A549 (cell line): ENCODE results near the gene UHMK1. TPM values are rescaled to one million over a fixed set of nuclear protein-coding genes. Genes with fewer than 3 reads are reported as not detected.
A peak's percentile ranks its signal among the peaks of the same experiment; 100 is the strongest.

Experiments
- ATAC-seq, 2 experiments: fragments of 200-7000 bp in 1 of 2; fragments of >200 bp in 1 of 2; cut with Nextera tagmentation in 1 of 2; cut with Tn5 transposase in 1 of 2; 3 replicates each; pipeline versions ENCODE4 v1.8.0 to v1.9.1; 2018 to 2020; ENCODE audit warnings: mild to moderate bottlenecking in 1 of 2, moderate library complexity in 1 of 2
- CTCF ChIA-PET: fragments of 300-600 bp; sonication (Branson Sonifier 250); formaldehyde crosslinking; extraction: SDS; loops from one replicate; lab custom pipeline; 2021; ENCODE audit warnings: antibody characterized with exemption, inconsistent platforms; lab: Yijun Ruan, JAX
- POLR2A ChIA-PET: fragments of 350-600 bp; formaldehyde crosslinking; extraction: SDS; loops from one replicate; lab custom pipeline; 2021; ENCODE audit warnings: antibody characterized with exemption, inconsistent platforms; lab: Yijun Ruan, JAX
- DNase-seq, 2 experiments: peaks; one replicate each; pipeline versions ENCODE4 v3.0.0 to v3.0.0-alpha.2; 2011 to 2016; ENCODE audit warnings: low read depth in 1 of 2, low spot score in 1 of 2
- FAIRE-seq: peaks from 2 replicates; lab custom pipeline; 2011; peaks lifted over from hg19 to GRCh38; lab: Jason Lieb, UNC
- H3K27ac ChIP-seq, 2 experiments: fragments of >200 bp; sonication (Bioruptor Twin); formaldehyde crosslinking; 3 replicates each; pipeline ENCODE4 v1.5.1; 2016 to 2017
- H3K4me1 ChIP-seq: fragments of >200 bp; sonication (Bioruptor Twin); formaldehyde crosslinking; 3 replicates; pipeline ENCODE4 v1.6.1; 2016
- H3K4me2 ChIP-seq: fragments of >200 bp; sonication (Bioruptor Twin); formaldehyde crosslinking; 3 replicates; pipeline ENCODE4 v1.6.1; 2016
- H3K4me3 ChIP-seq: fragments of >200 bp; sonication (Bioruptor Twin); formaldehyde crosslinking; 3 replicates; pipeline ENCODE4 v1.5.1; 2016
- H3K9me3 ChIP-seq: fragments of >200 bp; sonication (Bioruptor Twin); formaldehyde crosslinking; 3 replicates; pipeline ENCODE4 v1.6.1; 2016
- ATOH8 ChIP-seq: fragments of 250-450 bp; sonication (Bioruptor Pico); IDR thresholded peaks from 2 replicates; pipeline ENCODE4 v1.5.0; 2020; ENCODE audit warnings: low read depth, mild to moderate bottlenecking, moderate library complexity
- CBX2 ChIP-seq: fragments of 200-600 bp; sonication (generic); IDR thresholded peaks from 2 replicates; pipeline ENCODE4 v1.6.1; 2016; ENCODE audit warnings: low read depth, mild to moderate bottlenecking, borderline replicate concordance
- CBX8 ChIP-seq: fragments of 200-600 bp; sonication (generic); IDR thresholded peaks from 2 replicates; pipeline ENCODE4 v1.6.1; 2016
- CEBPB ChIP-seq, 2 experiments: fragments of >200 bp in 1 of 2; sonication (Bioruptor Twin) in 1 of 2; formaldehyde crosslinking in 1 of 2; IDR thresholded peaks; 2 replicates each; pipeline ENCODE4 v1.6.1; 2012 to 2016
- CHD4 ChIP-seq: fragments of 200-600 bp; sonication (generic); IDR thresholded peaks from 2 replicates; pipeline ENCODE4 v1.6.1; 2016; ENCODE audit warnings: antibody characterized with exemption, mild to moderate bottlenecking, borderline replicate concordance
- EHF ChIP-seq: fragments of 250-450 bp; sonication (Bioruptor Pico); IDR thresholded peaks from 2 replicates; pipeline ENCODE4 v1.5.0; 2020; ENCODE audit warnings: mild to moderate bottlenecking
- EHMT2 ChIP-seq: fragments of 200-600 bp; sonication (generic); IDR thresholded peaks from 2 replicates; pipeline ENCODE4 v1.6.1; 2016; ENCODE audit warnings: antibody characterized with exemption, low read depth, mild to moderate bottlenecking, moderate library complexity
- ESRRA ChIP-seq: fragments of 150-350 bp; IDR thresholded peaks from 2 replicates; pipeline ENCODE4 v1.6.1; 2014; ENCODE audit warnings: mild to moderate bottlenecking, low read length, borderline replicate concordance
- FOSB ChIP-seq: fragments of 250-450 bp; sonication (Bioruptor Pico); IDR thresholded peaks from 2 replicates; pipeline ENCODE4 v1.5.0; 2020; ENCODE audit warnings: mild to moderate bottlenecking, moderate library complexity
- HEYL ChIP-seq: fragments of 250-450 bp; sonication (Bioruptor Pico); IDR thresholded peaks from 2 replicates; pipeline ENCODE4 v1.8.0; 2021; ENCODE audit warnings: mild to moderate bottlenecking, moderate library complexity
- HOXA7 ChIP-seq: fragments of 250-450 bp; sonication (Bioruptor Pico); IDR thresholded peaks from 2 replicates; pipeline ENCODE4 v1.5.0; 2020; ENCODE audit warnings: mild to moderate bottlenecking, moderate library complexity
- JUN ChIP-seq, 2 experiments: fragments of >200 bp; sonication (Bioruptor Twin); formaldehyde crosslinking; IDR thresholded peaks; 2 replicates in 1 of 2; 3 replicates in 1 of 2; pipeline ENCODE4 v1.6.1; 2016 to 2017
- NFE2L2 ChIP-seq: fragments of 150-350 bp; conservative IDR thresholded peaks from 2 replicates; pipeline ENCODE4 v1.6.1; 2014; ENCODE audit warnings: low read length
- PHF8 ChIP-seq: fragments of 200-600 bp; sonication (generic); IDR thresholded peaks from 2 replicates; pipeline ENCODE4 v1.6.1; 2016; ENCODE audit warnings: low read depth, mild to moderate bottlenecking, antibody characterized with exemption, moderate library complexity, borderline replicate concordance
- POLR2A ChIP-seq: IDR thresholded peaks from 2 replicates; pipeline ENCODE4 v1.6.1; 2012; ENCODE audit warnings: mild to moderate bottlenecking, low read length
- POLR2AphosphoS2 ChIP-seq: conservative IDR thresholded peaks from 2 replicates; pipeline ENCODE4 v1.6.1; 2012; ENCODE audit warnings: low read length, improper control_type of control experiment, inconsistent platforms
- RAD21 ChIP-seq, 2 experiments: fragments of >200 bp in 1 of 2; sonication (Bioruptor Twin) in 1 of 2; formaldehyde crosslinking in 1 of 2; IDR thresholded peaks in 1 of 2; conservative IDR thresholded peaks in 1 of 2; 2 replicates in 1 of 2; 3 replicates in 1 of 2; pipeline ENCODE4 v1.6.1; 2012 to 2018; ENCODE audit warnings: inconsistent platforms in 1 of 2
- RCOR1 ChIP-seq: fragments of 150-350 bp; IDR thresholded peaks from 2 replicates; pipeline ENCODE4 v1.6.1; 2014; ENCODE audit warnings: antibody characterized with exemption, low read length, low read depth
- RFX5 ChIP-seq: fragments of 450-650 bp; IDR thresholded peaks from 2 replicates; pipeline ENCODE4 v1.7.1; 2014; ENCODE audit warnings: antibody characterized with exemption, mild to moderate bottlenecking, moderate library complexity
- SMC3 ChIP-seq: fragments of >200 bp; sonication (Bioruptor Twin); formaldehyde crosslinking; IDR thresholded peaks from 3 replicates; pipeline ENCODE4 v1.6.1; 2018; ENCODE audit warnings: inconsistent platforms
- SREBF2 ChIP-seq: fragments of 450-650 bp; IDR thresholded peaks from 2 replicates; pipeline ENCODE4 v1.6.1; 2014; ENCODE audit warnings: mild to moderate bottlenecking, moderate library complexity
- ZFP36 ChIP-seq: fragments of 450-650 bp; IDR thresholded peaks from 2 replicates; pipeline ENCODE4 v1.6.1; 2014; ENCODE audit warnings: borderline replicate concordance; ENCODE audit not compliant: partially characterized antibody
- ZSCAN20 ChIP-seq: fragments of 250-450 bp; sonication (Bioruptor Pico); IDR thresholded peaks from 2 replicates; pipeline ENCODE4 v1.8.0; 2022; ENCODE audit warnings: mild to moderate bottlenecking, moderate library complexity
- WGBS: methylation state at CpG from one replicate; pipeline ENCODE4 v1.1.6; 2017; ENCODE audit errors: missing lambda C conversion rate; 5-methylcytosine and 5-hydroxymethylcytosine counted together
- polyA plus RNA-seq, 4 experiments: library from polyadenylated mRNA; depleted of rRNA in 3 of 4; stranded (reverse); fragments of >200 nt; fragmentation: RNase III in 1 of 4; extraction: RNeasy Plus Mini Kit Qiagen cat#74134 plus additional on column Dnase treatment in 1 of 4; gene quantifications; 2 replicates in 3 of 4; 3 replicates in 1 of 4; pipeline ENCODE4 v1.2.3, GENCODE V29; 2011 to 2017
- TF ChIP-seq, protein P1 (sequence below): fragments of >200 bp; sonication (Bioruptor Twin); formaldehyde crosslinking; IDR thresholded peaks from 3 replicates; pipeline ENCODE4 v1.5.1; 2016
- TF ChIP-seq, protein P2 (sequence below): fragments of 200-600 bp; sonication (generic); IDR thresholded peaks from 2 replicates; pipeline ENCODE4 v1.6.1; 2016; ENCODE audit warnings: antibody characterized with exemption, mild to moderate bottlenecking, moderate library complexity
- TF ChIP-seq, protein P3 (sequence below): IDR thresholded peaks from 2 replicates; pipeline ENCODE4 v1.6.1; 2012; ENCODE audit warnings: low read depth, borderline replicate concordance
- TF ChIP-seq, protein P4 (sequence below): IDR thresholded peaks from 2 replicates; pipeline ENCODE4 v1.6.1; 2012
- TF ChIP-seq, protein P5 (sequence below): fragments of 450-650 bp; IDR thresholded peaks from 2 replicates; pipeline ENCODE4 v1.6.1; 2014; ENCODE audit warnings: antibody characterized with exemption

The UHMK1 gene
- polyA plus RNA-seq, 2 of the 4 experiments (the other 2 are of a cell fraction): 21.0 to 42.2 TPM

- H3K27ac ChIP-seq: peak overlapping the region in 1 of 2 experiments; percentile 94; a peak in 2 of 6 replicates
- peaks cover 6% of the 10 kb centered on the region; the same call in 2 of the 3 replicates for H3K4me1 ChIP-seq
- ChIA-PET POLR2A (no interaction called here), CTCF (no interaction called here)
- peak in 1 of 2 experiments; percentile 18 for DNase-seq
- H3K4me3 ChIP-seq: peak overlapping the region; percentile 64
- no peaks in the 10 kb centered on the region for H3K9me3 ChIP-seq
- WGBS: 77% methylated on average over 5 of the region's 5 CpGs
- TF ChIP-seq, protein P1, sequence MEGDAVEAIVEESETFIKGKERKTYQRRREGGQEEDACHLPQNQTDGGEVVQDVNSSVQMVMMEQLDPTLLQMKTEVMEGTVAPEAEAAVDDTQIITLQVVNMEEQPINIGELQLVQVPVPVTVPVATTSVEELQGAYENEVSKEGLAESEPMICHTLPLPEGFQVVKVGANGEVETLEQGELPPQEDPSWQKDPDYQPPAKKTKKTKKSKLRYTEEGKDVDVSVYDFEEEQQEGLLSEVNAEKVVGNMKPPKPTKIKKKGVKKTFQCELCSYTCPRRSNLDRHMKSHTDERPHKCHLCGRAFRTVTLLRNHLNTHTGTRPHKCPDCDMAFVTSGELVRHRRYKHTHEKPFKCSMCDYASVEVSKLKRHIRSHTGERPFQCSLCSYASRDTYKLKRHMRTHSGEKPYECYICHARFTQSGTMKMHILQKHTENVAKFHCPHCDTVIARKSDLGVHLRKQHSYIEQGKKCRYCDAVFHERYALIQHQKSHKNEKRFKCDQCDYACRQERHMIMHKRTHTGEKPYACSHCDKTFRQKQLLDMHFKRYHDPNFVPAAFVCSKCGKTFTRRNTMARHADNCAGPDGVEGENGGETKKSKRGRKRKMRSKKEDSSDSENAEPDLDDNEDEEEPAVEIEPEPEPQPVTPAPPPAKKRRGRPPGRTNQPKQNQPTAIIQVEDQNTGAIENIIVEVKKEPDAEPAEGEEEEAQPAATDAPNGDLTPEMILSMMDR: no peak
- TF ChIP-seq ESRRA (no peak), HOXA7 (CRISPR knock-in tag) (no peak), JUN (IDR thresholded peaks at IDR 0.05) (no peak), ZFP36 (no peak), POLR2AphosphoS2 (no peak), ATOH8 (CRISPR knock-in tag) (no peak), CHD4 (no peak), ZSCAN20 (no peak), PHF8 (no peak), HEYL (CRISPR knock-in tag) (no peak), RAD21 (conservative IDR thresholded peaks at IDR 0.05 in 1 of 2, IDR thresholded peaks at IDR 0.05 in 1 of 2) (no peak), RFX5 (no peak), POLR2A (no peak), CBX8 (no peak), FOSB (CRISPR knock-in tag) (no peak), RCOR1 (no peak)
- TF ChIP-seq, protein P2, sequence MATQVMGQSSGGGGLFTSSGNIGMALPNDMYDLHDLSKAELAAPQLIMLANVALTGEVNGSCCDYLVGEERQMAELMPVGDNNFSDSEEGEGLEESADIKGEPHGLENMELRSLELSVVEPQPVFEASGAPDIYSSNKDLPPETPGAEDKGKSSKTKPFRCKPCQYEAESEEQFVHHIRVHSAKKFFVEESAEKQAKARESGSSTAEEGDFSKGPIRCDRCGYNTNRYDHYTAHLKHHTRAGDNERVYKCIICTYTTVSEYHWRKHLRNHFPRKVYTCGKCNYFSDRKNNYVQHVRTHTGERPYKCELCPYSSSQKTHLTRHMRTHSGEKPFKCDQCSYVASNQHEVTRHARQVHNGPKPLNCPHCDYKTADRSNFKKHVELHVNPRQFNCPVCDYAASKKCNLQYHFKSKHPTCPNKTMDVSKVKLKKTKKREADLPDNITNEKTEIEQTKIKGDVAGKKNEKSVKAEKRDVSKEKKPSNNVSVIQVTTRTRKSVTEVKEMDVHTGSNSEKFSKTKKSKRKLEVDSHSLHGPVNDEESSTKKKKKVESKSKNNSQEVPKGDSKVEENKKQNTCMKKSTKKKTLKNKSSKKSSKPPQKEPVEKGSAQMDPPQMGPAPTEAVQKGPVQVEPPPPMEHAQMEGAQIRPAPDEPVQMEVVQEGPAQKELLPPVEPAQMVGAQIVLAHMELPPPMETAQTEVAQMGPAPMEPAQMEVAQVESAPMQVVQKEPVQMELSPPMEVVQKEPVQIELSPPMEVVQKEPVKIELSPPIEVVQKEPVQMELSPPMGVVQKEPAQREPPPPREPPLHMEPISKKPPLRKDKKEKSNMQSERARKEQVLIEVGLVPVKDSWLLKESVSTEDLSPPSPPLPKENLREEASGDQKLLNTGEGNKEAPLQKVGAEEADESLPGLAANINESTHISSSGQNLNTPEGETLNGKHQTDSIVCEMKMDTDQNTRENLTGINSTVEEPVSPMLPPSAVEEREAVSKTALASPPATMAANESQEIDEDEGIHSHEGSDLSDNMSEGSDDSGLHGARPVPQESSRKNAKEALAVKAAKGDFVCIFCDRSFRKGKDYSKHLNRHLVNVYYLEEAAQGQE: no peak
- TF ChIP-seq, protein P3, sequence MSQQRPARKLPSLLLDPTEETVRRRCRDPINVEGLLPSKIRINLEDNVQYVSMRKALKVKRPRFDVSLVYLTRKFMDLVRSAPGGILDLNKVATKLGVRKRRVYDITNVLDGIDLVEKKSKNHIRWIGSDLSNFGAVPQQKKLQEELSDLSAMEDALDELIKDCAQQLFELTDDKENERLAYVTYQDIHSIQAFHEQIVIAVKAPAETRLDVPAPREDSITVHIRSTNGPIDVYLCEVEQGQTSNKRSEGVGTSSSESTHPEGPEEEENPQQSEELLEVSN: no peak
- TF ChIP-seq, protein P4, sequence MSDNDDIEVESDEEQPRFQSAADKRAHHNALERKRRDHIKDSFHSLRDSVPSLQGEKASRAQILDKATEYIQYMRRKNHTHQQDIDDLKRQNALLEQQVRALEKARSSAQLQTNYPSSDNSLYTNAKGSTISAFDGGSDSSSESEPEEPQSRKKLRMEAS: no peak
- H3K4me2 ChIP-seq: peak overlapping the region; percentile 76
- ATAC-seq: no peak; a peak in 1 of 6 replicates
- no peak for FAIRE-seq
These were observed 64.8 kb downstream of the UHMK1 start for GRCh38 chr1:162562470-162562828.

DNA sequence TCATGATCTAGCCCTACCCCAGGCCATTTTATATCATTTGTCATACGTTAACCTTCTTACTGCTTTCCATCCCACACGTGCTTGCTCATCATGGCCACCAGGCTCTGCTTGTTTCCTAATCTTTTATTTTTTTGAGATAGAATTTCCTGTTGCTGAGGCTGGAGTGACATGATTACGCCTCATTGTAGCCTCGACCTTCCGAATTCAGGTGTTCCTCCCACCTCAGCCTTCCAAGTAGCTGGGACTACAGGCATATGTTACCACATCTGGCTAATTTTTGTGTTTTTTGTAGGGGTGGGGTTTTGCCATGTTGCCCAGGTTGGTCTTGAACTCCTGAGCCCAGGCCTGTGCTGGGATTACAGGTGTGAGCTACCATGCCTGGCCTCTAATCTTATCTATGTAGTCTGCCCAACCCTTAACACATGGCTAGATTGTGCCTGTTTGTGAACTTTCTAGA, 67.2 kb downstream of the UHMK1 start:
- Histone ChIP-seq H3K9me3 (no peaks in the 10 kb centered on the region), H3K4me1 (peaks cover 6% of the 10 kb centered on the region; the same call in 2 of the 3 replicates), H3K4me2 (no peak overlapping the region), H3K4me3 (no peak overlapping the region), H3K27ac (no peak overlapping the region)
- ATAC-seq: no peak
- no peak for FAIRE-seq
- WGBS: 91% methylated on average over 5 of the region's 5 CpGs
- DNase-seq: no peak
- TF ChIP-seq NFE2L2 (no peak), CBX2 (no peak), EHMT2 (no peak), SMC3 (no peak), ZSCAN20 (no peak), EHF (CRISPR knock-in tag) (no peak), RCOR1 (no peak), SREBF2 (no peak), CEBPB (IDR thresholded peaks at IDR 0.05) (no peak), RFX5 (no peak)
- TF ChIP-seq, protein P5, sequence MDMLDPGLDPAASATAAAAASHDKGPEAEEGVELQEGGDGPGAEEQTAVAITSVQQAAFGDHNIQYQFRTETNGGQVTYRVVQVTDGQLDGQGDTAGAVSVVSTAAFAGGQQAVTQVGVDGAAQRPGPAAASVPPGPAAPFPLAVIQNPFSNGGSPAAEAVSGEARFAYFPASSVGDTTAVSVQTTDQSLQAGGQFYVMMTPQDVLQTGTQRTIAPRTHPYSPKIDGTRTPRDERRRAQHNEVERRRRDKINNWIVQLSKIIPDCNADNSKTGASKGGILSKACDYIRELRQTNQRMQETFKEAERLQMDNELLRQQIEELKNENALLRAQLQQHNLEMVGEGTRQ: no peak
- TF ChIP-seq, protein P1: no peak
- POLR2A ChIA-PET: no interaction called here
- CTCF ChIA-PET: interaction anchor here (1.5 kb wide), 1 partner anchor 10 kb away, joined by 4 read pairs; no protein-coding TSS in a partner anchor
